ENCODE measurements around the gene HS6ST3.

The HS6ST3 gene

DNA sequence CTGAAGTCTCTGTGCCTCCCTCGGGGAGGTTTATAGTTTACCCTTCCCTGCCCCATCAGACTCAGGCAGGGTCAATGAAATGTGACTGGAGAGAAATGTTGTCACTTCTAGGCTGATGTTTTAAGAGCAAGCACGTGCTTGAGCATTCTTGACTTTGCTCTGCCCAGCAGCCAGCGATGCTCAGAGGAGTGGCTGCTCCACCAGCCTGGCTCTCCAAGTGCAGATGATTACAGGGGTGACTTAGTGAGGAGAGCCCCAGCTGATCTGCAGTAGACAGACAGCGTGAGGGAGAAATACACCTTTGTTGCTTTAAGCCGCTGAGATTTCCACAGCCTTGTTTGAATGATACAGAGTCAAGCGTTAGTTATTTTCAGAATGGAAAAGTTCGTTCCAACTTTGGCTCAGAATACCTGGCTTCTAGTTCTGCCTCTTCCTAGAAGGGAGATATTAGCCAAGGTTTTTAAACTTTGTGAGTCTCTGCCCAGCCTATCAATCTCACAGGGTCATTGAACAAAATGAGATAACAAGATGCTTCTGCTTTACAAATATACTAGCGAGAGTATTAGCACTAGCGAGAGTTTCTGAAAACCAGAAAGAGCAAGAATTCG lies 760.7 kb downstream of the HS6ST3 start:
- Histone ChIP-seq H3K79me2 (ENCODE audit: insufficient read depth, low read length) (no peaks in the 10 kb centered on the region), H3K4me1 (ENCODE audit: insufficient read depth, low read length, severe bottlenecking) (no peaks in the 10 kb centered on the region), H2AFZ (ENCODE audit: low read length) (no peak overlapping the region), H3K9ac (ENCODE audit: low read length) (no peak overlapping the region), H3F3A (ENCODE audit: insufficient read depth, low read length) (no peaks in the 10 kb centered on the region), H3K9me3 (ENCODE audit: low read length) (no peaks in the 10 kb centered on the region), H4K20me1 (ENCODE audit: insufficient read depth, low read length) (no peaks in the 10 kb centered on the region), H3K36me3 (ENCODE audit: insufficient read depth, low read length) (no peaks in the 10 kb centered on the region), H3K4me3 (ENCODE audit: low read depth, low read length, poor library complexity, severe bottlenecking) (no peak overlapping the region), H3K27ac (ENCODE audit: low read depth, low read length, poor library complexity, severe bottlenecking) (no peak overlapping the region), H3K9me2 (ENCODE audit: low read depth, low read length) (no peaks in the 10 kb centered on the region), H3K27me3 (ENCODE audit: insufficient read depth, low read length) (no peaks in the 10 kb centered on the region), H3K4me2 (ENCODE audit: low read length) (no peak overlapping the region)
- TF ChIP-seq EZH2 (IDR thresholded peaks at IDR 0.05; ENCODE audit: borderline replicate concordance, low read length): no peak
- TF ChIP-seq, protein P1, sequence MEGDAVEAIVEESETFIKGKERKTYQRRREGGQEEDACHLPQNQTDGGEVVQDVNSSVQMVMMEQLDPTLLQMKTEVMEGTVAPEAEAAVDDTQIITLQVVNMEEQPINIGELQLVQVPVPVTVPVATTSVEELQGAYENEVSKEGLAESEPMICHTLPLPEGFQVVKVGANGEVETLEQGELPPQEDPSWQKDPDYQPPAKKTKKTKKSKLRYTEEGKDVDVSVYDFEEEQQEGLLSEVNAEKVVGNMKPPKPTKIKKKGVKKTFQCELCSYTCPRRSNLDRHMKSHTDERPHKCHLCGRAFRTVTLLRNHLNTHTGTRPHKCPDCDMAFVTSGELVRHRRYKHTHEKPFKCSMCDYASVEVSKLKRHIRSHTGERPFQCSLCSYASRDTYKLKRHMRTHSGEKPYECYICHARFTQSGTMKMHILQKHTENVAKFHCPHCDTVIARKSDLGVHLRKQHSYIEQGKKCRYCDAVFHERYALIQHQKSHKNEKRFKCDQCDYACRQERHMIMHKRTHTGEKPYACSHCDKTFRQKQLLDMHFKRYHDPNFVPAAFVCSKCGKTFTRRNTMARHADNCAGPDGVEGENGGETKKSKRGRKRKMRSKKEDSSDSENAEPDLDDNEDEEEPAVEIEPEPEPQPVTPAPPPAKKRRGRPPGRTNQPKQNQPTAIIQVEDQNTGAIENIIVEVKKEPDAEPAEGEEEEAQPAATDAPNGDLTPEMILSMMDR (IDR thresholded peaks at IDR 0.05; ENCODE audit: low read length): no peak

DNA sequence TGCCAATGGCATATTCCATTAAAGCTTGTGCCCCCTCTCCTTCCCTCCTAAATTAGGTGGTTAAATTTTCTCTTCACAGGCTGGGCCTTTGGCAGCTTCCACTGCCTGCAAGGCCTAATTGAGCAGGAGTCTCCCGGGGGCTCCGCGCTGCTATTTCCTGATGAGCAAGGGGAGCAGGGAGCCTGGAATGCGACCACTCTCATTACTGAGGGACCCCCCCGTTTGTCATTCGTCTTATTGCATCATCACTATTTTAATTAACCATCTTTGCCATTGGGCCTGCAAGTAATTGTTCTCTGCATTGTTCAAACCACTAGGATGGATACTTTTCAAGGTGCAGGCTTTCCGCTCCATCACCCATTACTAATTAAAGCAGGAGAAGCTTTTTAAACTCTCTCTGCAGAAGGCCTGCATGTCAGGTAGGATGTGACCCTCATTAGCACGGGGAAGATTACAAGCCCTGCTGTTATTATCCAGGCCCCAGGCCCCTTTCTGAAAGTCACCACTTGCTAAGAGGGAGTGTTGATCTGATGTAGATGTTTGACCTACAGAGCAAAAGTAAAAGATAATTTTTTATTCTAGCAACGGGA lies 762.0 kb downstream of the HS6ST3 start:
- TF ChIP-seq, protein P1 (IDR thresholded peaks at IDR 0.05; ENCODE audit: low read length): no peak
- TF ChIP-seq EZH2 (IDR thresholded peaks at IDR 0.05; ENCODE audit: borderline replicate concordance, low read length): no peak
- no peak overlapping the region for H3K27ac ChIP-seq (ENCODE audit: low read depth, low read length, poor library complexity, severe bottlenecking)
- H4K20me1 ChIP-seq (ENCODE audit: insufficient read depth, low read length): no peaks in the 10 kb centered on the region
- no peak overlapping the region for H3K4me2 ChIP-seq (ENCODE audit: low read length)
- H3F3A ChIP-seq (ENCODE audit: insufficient read depth, low read length): no peaks in the 10 kb centered on the region
- H3K9me3 ChIP-seq (ENCODE audit: low read length): no peaks in the 10 kb centered on the region
- H3K4me3 ChIP-seq (ENCODE audit: low read depth, low read length, poor library complexity, severe bottlenecking): no peak overlapping the region
- no peaks in the 10 kb centered on the region for H3K9me2 ChIP-seq (ENCODE audit: low read depth, low read length)
- H2AFZ ChIP-seq (ENCODE audit: low read length): no peak overlapping the region
- H3K36me3 ChIP-seq (ENCODE audit: insufficient read depth, low read length): no peaks in the 10 kb centered on the region
- no peaks in the 10 kb centered on the region for H3K79me2 ChIP-seq (ENCODE audit: insufficient read depth, low read length)
- no peaks in the 10 kb centered on the region for H3K27me3 ChIP-seq (ENCODE audit: insufficient read depth, low read length)
- no peaks in the 10 kb centered on the region for H3K4me1 ChIP-seq (ENCODE audit: insufficient read depth, low read length, severe bottlenecking)
- no peak overlapping the region for H3K9ac ChIP-seq (ENCODE audit: low read length)

DNA sequence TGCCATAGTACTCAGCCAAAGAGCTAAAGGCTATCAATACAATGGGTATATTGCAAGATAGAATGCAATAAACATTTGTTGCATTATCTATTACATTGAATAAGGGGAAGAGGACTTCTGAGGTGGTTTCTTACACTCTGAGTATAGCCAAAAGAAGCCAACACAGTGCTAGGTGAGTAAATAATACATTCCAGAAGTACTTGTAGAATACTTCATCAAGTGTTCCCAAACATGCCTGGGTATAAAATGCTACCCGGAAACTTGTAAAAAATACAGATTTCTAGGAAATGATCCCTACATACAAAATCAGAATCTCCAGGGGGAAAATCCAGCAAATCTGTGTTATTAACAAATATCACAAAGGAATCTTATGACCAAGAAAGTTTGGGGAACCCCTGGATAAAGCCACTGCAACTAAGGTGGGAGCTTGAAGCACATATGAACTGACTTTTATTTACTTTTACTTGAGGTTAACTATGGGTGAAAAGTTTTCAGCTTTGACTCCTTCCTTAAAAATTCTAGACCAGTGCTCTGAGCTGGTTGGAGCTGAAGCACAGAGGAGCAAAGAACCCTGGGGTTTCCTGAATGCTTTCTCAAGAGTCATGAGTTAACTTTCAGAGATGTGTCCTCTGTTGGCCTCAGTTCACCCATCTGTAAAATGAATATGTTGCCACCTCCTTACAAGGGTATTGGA lies 768.4 kb downstream of the HS6ST3 start:
- Histone ChIP-seq H3K9me2 (ENCODE audit: low read depth, low read length) (no peaks in the 10 kb centered on the region), H3K4me2 (ENCODE audit: low read length) (no peak overlapping the region), H3K27me3 (ENCODE audit: insufficient read depth, low read length) (no peaks in the 10 kb centered on the region), H4K20me1 (ENCODE audit: insufficient read depth, low read length) (no peaks in the 10 kb centered on the region), H3K79me2 (ENCODE audit: insufficient read depth, low read length) (no peaks in the 10 kb centered on the region), H3F3A (ENCODE audit: insufficient read depth, low read length) (no peaks in the 10 kb centered on the region), H3K36me3 (ENCODE audit: insufficient read depth, low read length) (no peaks in the 10 kb centered on the region), H3K27ac (ENCODE audit: low read depth, low read length, poor library complexity, severe bottlenecking) (no peak overlapping the region), H3K9ac (ENCODE audit: low read length) (no peak overlapping the region), H2AFZ (ENCODE audit: low read length) (no peak overlapping the region), H3K4me1 (ENCODE audit: insufficient read depth, low read length, severe bottlenecking) (no peaks in the 10 kb centered on the region), H3K4me3 (ENCODE audit: low read depth, low read length, poor library complexity, severe bottlenecking) (no peak overlapping the region), H3K9me3 (ENCODE audit: low read length) (no peaks in the 10 kb centered on the region)
- TF ChIP-seq EZH2 (IDR thresholded peaks at IDR 0.05; ENCODE audit: borderline replicate concordance, low read length): no peak
- TF ChIP-seq, protein P1 (IDR thresholded peaks at IDR 0.05; ENCODE audit: low read length): no peak

All from OCI-LY1 (cell line).